Astrocyte of the spinal cord (primary cell): ENCODE data around the gene CBLC.
A peak's percentile ranks its signal among the peaks of the same experiment; 100 is the strongest.

Experiments used
- DNase-seq: peaks from one replicate; pipeline ENCODE4 v3.0.0; 2011; ENCODE audit warnings: low read depth, low spot score
- H3K4me3 ChIP-seq: 2 replicates; pipeline ENCODE4 v1.5.1; 2011; ENCODE audit warnings: low read depth, mild to moderate bottlenecking, low read length, moderate library complexity
- in situ Hi-C: cut with HindIII; loops from 2 replicates; pipeline ENCODE4 v1.10.0; 2017; ENCODE audit warnings: low sequenced_read_pairs
- TF ChIP-seq, protein P1 (sequence below): IDR thresholded peaks from 2 replicates; pipeline ENCODE4 v1.5.1; 2012; ENCODE audit warnings: low read depth, mild to moderate bottlenecking, low read length, inconsistent platforms

CBLC gene

DNA sequence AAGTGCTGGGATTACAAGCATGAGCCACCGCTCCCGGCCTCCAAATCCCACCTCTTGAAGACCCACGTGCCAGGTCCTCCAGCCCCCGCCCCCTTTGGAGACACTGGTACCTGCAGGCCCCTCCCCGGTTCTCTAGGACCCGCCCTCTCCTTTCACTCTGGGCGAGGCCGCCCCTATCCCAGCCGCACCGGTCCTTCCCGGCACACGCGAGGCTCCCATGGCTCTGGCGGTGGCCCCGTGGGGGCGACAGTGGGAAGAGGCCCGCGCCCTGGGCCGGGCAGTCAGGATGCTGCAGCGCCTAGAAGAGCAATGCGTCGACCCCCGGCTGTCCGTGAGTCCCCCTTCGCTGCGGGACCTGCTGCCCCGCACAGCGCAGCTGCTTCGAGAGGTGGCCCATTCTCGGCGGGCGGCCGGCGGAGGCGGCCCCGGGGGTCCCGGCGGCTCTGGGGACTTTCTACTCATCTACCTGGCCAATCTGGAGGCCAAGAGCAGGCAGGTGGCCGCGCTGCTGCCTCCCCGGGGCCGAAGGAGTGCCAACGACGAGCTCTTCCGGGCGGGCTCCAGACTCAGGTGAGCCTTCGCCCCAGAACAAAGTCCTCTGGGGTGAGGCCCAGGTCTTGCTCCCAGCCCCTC is at the start of gene CBLC:
Gene CBLC (plus strand): TSS at position 176 of the 633 bp plus-strand sequence. CDS start 42 bp downstream, at position 218.
- no peak within 1 kb of the TSS for H3K4me3 ChIP-seq
- TF ChIP-seq, protein P1, sequence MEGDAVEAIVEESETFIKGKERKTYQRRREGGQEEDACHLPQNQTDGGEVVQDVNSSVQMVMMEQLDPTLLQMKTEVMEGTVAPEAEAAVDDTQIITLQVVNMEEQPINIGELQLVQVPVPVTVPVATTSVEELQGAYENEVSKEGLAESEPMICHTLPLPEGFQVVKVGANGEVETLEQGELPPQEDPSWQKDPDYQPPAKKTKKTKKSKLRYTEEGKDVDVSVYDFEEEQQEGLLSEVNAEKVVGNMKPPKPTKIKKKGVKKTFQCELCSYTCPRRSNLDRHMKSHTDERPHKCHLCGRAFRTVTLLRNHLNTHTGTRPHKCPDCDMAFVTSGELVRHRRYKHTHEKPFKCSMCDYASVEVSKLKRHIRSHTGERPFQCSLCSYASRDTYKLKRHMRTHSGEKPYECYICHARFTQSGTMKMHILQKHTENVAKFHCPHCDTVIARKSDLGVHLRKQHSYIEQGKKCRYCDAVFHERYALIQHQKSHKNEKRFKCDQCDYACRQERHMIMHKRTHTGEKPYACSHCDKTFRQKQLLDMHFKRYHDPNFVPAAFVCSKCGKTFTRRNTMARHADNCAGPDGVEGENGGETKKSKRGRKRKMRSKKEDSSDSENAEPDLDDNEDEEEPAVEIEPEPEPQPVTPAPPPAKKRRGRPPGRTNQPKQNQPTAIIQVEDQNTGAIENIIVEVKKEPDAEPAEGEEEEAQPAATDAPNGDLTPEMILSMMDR: peak; percentile 11
- in situ Hi-C loops: no loop called here
- DNase-seq: no peak

DNA sequence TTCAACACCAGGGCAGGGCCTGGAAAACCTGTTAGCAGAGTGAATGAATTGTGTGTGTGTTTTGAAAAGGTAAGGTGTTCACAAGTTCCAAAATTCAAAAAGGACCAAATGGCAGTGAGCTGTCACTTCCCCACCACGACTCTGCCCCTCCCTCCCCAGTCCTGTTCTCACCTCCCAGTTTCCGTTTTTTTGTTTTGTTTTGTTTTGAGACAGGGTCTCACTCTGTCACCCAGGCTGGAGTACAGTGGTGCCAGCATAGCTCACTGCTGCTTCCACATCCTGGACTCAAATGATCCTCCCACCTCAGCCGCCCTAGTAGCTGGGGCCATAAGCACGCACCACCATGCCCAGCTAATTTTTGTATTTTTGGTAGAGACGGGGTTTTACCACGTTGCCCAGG is 49.5 kb upstream of the CBLC start:
- no peak for DNase-seq
- in situ Hi-C loops: no loop called here
- TF ChIP-seq, protein P1: no peak
- no peak overlapping the region for H3K4me3 ChIP-seq

DNA sequence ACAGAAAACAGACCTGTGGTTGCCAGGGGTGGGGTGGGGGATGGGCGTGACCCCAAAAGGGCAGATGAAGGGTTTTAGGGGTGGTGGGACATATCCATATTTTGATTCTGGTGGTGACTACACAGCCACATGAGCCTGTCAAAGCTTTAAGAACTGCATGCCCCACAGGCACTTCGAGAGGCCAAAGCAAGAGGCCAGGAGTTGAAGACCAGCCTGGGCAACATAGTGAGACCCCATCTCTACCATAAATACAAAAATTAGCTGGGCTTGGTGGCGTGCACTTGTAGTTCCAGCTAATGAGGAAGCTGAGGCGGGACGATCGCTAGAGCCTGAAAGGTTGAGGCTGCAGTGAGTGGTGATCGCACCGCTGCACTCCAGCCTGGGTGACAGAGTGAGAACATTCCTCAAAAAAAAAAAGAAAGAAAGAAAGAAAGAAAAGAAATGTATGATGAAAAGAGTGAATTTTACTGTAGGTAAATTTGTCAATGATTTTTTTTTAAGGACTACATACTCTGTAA is 48.1 kb upstream of the CBLC start:
- no peak overlapping the region for H3K4me3 ChIP-seq
- TF ChIP-seq, protein P1: no peak
- DNase-seq: no peak
- in situ Hi-C loops: no loop called here

DNA sequence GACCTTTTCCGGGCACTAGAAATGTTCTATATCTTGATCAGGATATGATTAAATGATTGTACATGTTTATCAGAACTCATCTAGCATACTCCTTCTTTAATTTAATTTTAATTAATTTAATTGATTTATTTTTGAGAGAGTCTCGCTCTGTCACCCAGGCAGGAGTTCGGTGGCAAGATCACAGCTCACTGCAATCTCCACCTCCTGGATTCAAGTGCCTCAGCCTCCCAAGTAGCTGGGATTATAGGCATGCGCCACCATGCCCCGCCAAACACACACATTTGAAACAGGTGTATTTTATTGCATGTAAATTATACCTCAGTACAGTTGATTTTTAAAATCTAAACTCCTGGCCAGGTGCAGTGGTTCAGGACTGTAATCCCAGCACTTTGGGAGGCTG is 46.6 kb upstream of the CBLC start:
- no peak for DNase-seq
- H3K4me3 ChIP-seq: no peak overlapping the region
- TF ChIP-seq, protein P1: no peak
- in situ Hi-C loops: no loop called here

GRCh38 chr19:44731622-44732021 is 46.1 kb upstream of the CBLC start:
- no peak for DNase-seq
- H3K4me3 ChIP-seq: no peak overlapping the region
- TF ChIP-seq, protein P1: no peak
- in situ Hi-C loops: no loop called here

DNA sequence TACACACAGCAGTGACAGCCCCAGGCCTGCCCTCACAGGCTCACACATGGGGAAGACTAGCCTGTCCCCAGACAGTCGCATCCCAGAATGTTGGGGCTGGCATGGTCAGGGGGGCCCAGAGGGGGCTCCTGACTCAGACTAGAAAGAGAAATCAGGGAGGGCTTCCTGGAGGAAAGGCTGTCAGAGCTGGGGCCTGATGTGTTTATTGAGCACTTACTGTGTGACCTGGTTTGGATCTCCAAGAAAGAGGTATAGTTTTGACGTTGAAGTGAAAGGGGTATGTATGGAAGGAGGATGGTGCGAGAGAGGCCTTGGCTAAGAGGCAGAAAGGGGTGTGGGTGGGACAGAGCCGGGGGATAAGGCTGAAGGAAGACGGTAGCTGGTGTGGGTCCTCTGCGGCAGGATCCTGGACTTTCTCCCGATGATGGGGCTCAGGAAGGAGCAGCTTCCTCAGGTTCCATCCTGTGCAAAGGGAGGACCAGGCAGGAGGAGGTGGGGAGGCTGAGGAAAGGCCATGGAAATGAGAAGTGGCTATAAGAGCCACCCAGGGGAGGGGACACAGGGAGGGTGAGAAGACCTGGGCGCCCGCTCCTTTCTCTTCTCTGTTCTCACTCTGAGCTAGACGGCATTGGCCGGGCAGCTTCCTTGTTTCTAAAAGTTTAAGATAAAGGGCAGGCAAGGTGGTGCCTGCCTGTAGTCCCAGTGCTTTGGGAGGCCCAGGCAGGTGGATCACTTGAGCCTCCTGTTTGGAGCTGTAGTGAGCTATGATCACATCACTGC is 45.3 kb upstream of the CBLC start:
- no peak overlapping the region for H3K4me3 ChIP-seq
- no peak for DNase-seq
- TF ChIP-seq, protein P1: no peak
- in situ Hi-C loops: no loop called here
